Retinal pigment epithelial cell (primary cell): ENCODE measurements around the gene LRRTM3.

ENCODE experiments used
- DNase-seq: peaks from one replicate; pipeline ENCODE4 v3.0.0-alpha.2; 2010; ENCODE audit warnings: low read depth
- H3K4me3 ChIP-seq: 2 replicates; pipeline ENCODE4 v1.5.1; 2011; ENCODE audit warnings: mild to moderate bottlenecking, low read length, control low read depth, moderate library complexity
- CTCF ChIP-seq: conservative IDR thresholded peaks from 2 replicates; pipeline ENCODE4 v1.5.1; 2011; ENCODE audit warnings: low read depth, low read length, control low read depth, inconsistent platforms

The LRRTM3 gene

DNA sequence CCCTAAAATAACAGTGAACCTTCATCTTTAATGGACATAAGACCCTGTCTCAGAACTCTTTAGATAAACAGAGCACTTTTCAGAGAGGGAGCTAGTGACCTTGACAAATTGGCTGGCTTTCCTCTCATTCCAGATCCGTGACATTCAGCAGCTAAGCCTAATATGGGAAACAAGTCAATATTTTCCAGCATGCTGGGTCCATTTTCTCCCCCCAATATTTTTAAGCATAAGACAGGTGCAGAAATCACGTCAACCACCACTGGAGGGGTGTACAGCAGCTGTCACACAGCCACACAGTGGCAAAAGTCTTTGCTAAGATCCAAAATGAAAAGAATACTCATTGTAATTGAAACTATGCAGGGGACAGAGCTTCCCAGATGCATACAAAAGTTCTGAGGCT, 26.1 kb downstream of the LRRTM3 start:
- H3K4me3 ChIP-seq, result no peak overlapping the region
- TF ChIP-seq CTCF, result no peak
- DNase-seq, result no peak

GRCh38 chr10:66958466-66958865, 32.6 kb downstream of the LRRTM3 start:
- no peak for DNase-seq
- no peak for TF ChIP-seq CTCF
- H3K4me3 ChIP-seq, result no peak overlapping the region

GRCh38 chr10:66964946-66965345, 39.1 kb downstream of the LRRTM3 start:
- DNase-seq, result no peak
- TF ChIP-seq CTCF, result no peak
- H3K4me3 ChIP-seq, result no peak overlapping the region

- TF ChIP-seq CTCF, result no peak
- DNase-seq, result no peak
- H3K4me3 ChIP-seq, result no peak overlapping the region
Observed at GRCh38 chr10:66980246-66980815, 54.5 kb downstream of the LRRTM3 start.

DNA sequence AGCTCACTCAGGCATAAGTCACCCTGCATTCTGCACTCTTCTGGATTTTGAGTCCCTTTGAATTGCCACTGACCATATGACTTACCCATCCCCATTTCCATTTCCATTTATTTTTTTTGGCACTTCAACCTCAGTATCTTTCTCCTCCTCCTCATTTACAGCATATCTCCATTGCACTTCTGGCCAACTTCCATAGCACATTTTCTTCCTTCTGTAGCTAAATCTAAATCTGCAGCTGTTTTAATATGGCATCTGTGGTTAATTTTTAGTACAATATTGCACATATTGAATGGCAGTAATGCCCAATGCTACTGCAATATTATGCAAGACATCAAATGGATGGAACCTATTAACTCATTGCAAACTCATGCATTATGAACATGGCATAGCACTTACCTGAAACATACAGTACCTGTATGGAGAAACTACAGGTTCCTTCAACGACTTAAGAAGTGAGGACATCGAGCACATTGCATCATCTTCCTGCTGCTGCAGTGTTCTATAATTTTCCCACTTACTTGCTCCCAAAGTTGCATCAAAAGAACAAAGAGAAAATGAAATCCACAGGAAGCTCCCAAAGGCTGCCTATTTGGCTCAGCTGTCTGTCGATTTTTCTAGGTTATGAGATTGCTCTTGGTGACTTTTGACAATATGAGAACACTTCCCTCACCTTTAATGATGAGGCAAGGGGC, 55.7 kb downstream of the LRRTM3 start:
- TF ChIP-seq CTCF, result no peak
- DNase-seq, result no peak

DNA sequence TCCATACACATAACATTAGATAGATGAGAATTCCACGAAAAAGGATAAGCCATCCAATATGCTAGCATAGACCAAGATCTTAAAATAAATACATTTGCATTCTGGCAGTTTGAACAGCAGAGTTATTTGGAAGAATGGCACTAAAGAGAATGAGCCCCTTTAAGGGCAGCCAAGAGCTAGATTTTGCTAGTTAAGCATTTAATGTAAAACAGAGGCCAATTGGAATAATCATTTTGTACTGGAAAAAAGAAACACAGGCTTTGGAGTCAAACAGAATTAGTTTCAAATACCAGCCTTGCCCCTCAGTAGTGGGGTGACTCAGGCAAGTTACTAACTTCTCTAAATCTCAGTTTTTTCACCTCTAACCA, 56.2 kb downstream of the LRRTM3 start:
- no peak for DNase-seq
- H3K4me3 ChIP-seq, result no peak overlapping the region
- no peak for TF ChIP-seq CTCF

More for the DNA sequence above, 55.7 kb downstream of the LRRTM3 start:
- no peak overlapping the region for H3K4me3 ChIP-seq

GRCh38 chr10:66982792-66983474, 57.1 kb downstream of the LRRTM3 start:
- no peak for TF ChIP-seq CTCF
- DNase-seq, result no peak
- no peak overlapping the region for H3K4me3 ChIP-seq
